BE2C (cell line): ENCODE measurements around the gene PAM16.

Experiments
- DNase-seq: peaks from one replicate; pipeline ENCODE4 v3.0.0-alpha.2; 2020
- H3K27me3 ChIP-seq: fragments of 250-450 bp; sonication (Bioruptor Pico); 2 replicates; pipeline ENCODE4 v1.5.1; 2020; ENCODE audit warnings: mild to moderate bottlenecking
- H3K36me3 ChIP-seq: fragments of 250-450 bp; sonication (Bioruptor Pico); 2 replicates; pipeline ENCODE4 v1.5.1; 2020; ENCODE audit warnings: mild to moderate bottlenecking
- H3K4me1 ChIP-seq: fragments of 250-450 bp; sonication (Bioruptor Pico); 2 replicates; pipeline ENCODE4 v1.5.1; 2020
- H3K4me3 ChIP-seq: 2 replicates; pipeline ENCODE4 v1.5.1; 2011; ENCODE audit warnings: low read depth, low read length
- H3K9me3 ChIP-seq: fragments of 250-450 bp; sonication (Bioruptor Pico); 2 replicates; pipeline ENCODE4 v1.5.1; 2020
- CTCF ChIP-seq: IDR thresholded peaks from 2 replicates; pipeline ENCODE4 v1.5.1; 2012; ENCODE audit warnings: mild to moderate bottlenecking, low read depth, low read length

PAM16 gene

GRCh38 chr16:4301968-4302367 is 49.2 kb downstream of the PAM16 start:
- DNase-seq: no peak
- peaks cover 11% of the 10 kb centered on the region for H3K36me3 ChIP-seq
- no peak for TF ChIP-seq CTCF
- no peak overlapping the region for H3K4me3 ChIP-seq
- H3K9me3 ChIP-seq: no peaks in the 10 kb centered on the region
- peaks cover 24% of the 10 kb centered on the region for H3K4me1 ChIP-seq
- H3K27me3 ChIP-seq: no peaks in the 10 kb centered on the region

GRCh38 chr16:4301177-4301576 is 49.9 kb downstream of the PAM16 start:
- Histone ChIP-seq H3K4me3 (no peak overlapping the region), H3K36me3 (peaks cover 11% of the 10 kb centered on the region), H3K4me1 (peaks cover 17% of the 10 kb centered on the region), H3K9me3 (no peaks in the 10 kb centered on the region), H3K27me3 (no peaks in the 10 kb centered on the region)
- DNase-seq: no peak
- TF ChIP-seq CTCF: no peak

- Histone ChIP-seq H3K9me3 (no peaks in the 10 kb centered on the region), H3K4me1 (peaks cover 9% of the 10 kb centered on the region), H3K27me3 (no peaks in the 10 kb centered on the region), H3K4me3 (no peak overlapping the region), H3K36me3 (peaks cover 5% of the 10 kb centered on the region; the same call in 1 of the 2 replicates)
- no peak for TF ChIP-seq CTCF
- peak; percentile 75 for DNase-seq
Measured at GRCh38 chr16:4298761-4299522, 52.2 kb downstream of the PAM16 start.

GRCh38 chr16:4297480-4297879 is 53.6 kb downstream of the PAM16 start:
- no peaks in the 10 kb centered on the region for H3K9me3 ChIP-seq
- DNase-seq: no peak
- peaks cover 5% of the 10 kb centered on the region; the same call in 1 of the 2 replicates for H3K36me3 ChIP-seq
- TF ChIP-seq CTCF: no peak
- H3K4me1 ChIP-seq: peaks cover 13% of the 10 kb centered on the region
- no peak overlapping the region for H3K4me3 ChIP-seq
- H3K27me3 ChIP-seq: no peaks in the 10 kb centered on the region

GRCh38 chr16:4295581-4295980 is 55.5 kb downstream of the PAM16 start:
- Histone ChIP-seq H3K36me3 (no peaks in the 10 kb centered on the region), H3K9me3 (no peaks in the 10 kb centered on the region), H3K4me3 (no peak overlapping the region), H3K27me3 (no peaks in the 10 kb centered on the region), H3K4me1 (peaks cover 14% of the 10 kb centered on the region)
- no peak for DNase-seq
- no peak for TF ChIP-seq CTCF

GRCh38 chr16:4293822-4294457 is 57.2 kb downstream of the PAM16 start:
- no peak for TF ChIP-seq CTCF
- Histone ChIP-seq H3K36me3 (no peaks in the 10 kb centered on the region), H3K9me3 (no peaks in the 10 kb centered on the region), H3K27me3 (no peaks in the 10 kb centered on the region), H3K4me1 (peaks cover 12% of the 10 kb centered on the region), H3K4me3 (peak overlapping the region; percentile 31)
- peak; percentile 85 for DNase-seq
